Measurements from ENCODE around the gene NFE2L3.
"Not testable (repeated sequence)": the region's sequence is repeated elsewhere in the genome, so short reads cannot be mapped to it uniquely, and the experiment has no call there.

GRCh38 chr7:26177269-26177668 is 25.3 kb downstream of the NFE2L3 start:
- TF ChIP-seq, protein P1, sequence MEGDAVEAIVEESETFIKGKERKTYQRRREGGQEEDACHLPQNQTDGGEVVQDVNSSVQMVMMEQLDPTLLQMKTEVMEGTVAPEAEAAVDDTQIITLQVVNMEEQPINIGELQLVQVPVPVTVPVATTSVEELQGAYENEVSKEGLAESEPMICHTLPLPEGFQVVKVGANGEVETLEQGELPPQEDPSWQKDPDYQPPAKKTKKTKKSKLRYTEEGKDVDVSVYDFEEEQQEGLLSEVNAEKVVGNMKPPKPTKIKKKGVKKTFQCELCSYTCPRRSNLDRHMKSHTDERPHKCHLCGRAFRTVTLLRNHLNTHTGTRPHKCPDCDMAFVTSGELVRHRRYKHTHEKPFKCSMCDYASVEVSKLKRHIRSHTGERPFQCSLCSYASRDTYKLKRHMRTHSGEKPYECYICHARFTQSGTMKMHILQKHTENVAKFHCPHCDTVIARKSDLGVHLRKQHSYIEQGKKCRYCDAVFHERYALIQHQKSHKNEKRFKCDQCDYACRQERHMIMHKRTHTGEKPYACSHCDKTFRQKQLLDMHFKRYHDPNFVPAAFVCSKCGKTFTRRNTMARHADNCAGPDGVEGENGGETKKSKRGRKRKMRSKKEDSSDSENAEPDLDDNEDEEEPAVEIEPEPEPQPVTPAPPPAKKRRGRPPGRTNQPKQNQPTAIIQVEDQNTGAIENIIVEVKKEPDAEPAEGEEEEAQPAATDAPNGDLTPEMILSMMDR (conservative IDR thresholded peaks at IDR 0.05; ENCODE audit: low read depth, low read length), result not testable (repeated sequence)
- TF ChIP-seq EZH2 (IDR thresholded peaks at IDR 0.05; ENCODE audit: low read length, unreplicated experiment), result not testable (repeated sequence)
